GM23338 (cell line): ENCODE results near the gene FNDC3B.

Source experiments
- EZH2 ChIP-seq: fragments of 200-600 bp; sonication (generic); IDR thresholded peaks from one replicate; pipeline ENCODE4 v1.8.0; 2017; ENCODE audit warnings: antibody characterized with exemption, mild to moderate bottlenecking, low read depth; ENCODE audit not compliant: unreplicated experiment
- TF ChIP-seq, protein P1 (sequence below), 2 experiments: fragments of 200-600 bp in 1 of 2; sonication (generic) in 1 of 2; conservative IDR thresholded peaks; 2 replicates each; pipeline versions ENCODE4 v1.5.1 to v1.6.1; 2016 to 2017; ENCODE audit warnings: antibody characterized with exemption in 2 of 2, low read depth in 2 of 2, mild to moderate bottlenecking in 2 of 2, moderate library complexity in 1 of 2

DNA sequence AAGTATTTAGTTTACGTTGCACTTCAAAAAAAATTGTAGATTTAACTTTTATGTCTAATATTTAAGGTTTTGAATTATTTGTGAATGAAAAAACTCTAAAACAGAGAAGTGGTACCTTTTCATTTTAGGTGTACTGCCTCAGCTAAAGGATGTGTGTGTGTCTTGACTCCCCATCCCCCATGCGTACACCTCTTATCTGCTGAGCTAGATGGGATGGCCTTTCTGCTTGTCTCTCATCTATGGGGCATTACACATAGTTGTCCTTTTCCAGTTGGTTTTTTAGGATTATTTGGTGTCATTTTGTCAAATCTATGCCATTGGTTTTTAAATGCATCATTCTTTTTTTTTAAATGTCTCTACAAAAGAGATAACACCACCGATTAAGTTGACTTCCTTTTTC lies 110.9 kb downstream of the FNDC3B start:
- no peak for TF ChIP-seq EZH2
- TF ChIP-seq, protein P1, sequence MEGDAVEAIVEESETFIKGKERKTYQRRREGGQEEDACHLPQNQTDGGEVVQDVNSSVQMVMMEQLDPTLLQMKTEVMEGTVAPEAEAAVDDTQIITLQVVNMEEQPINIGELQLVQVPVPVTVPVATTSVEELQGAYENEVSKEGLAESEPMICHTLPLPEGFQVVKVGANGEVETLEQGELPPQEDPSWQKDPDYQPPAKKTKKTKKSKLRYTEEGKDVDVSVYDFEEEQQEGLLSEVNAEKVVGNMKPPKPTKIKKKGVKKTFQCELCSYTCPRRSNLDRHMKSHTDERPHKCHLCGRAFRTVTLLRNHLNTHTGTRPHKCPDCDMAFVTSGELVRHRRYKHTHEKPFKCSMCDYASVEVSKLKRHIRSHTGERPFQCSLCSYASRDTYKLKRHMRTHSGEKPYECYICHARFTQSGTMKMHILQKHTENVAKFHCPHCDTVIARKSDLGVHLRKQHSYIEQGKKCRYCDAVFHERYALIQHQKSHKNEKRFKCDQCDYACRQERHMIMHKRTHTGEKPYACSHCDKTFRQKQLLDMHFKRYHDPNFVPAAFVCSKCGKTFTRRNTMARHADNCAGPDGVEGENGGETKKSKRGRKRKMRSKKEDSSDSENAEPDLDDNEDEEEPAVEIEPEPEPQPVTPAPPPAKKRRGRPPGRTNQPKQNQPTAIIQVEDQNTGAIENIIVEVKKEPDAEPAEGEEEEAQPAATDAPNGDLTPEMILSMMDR (conservative IDR thresholded peaks at IDR 0.05; ENCODE audit: low read depth in 2 of 2), result no peak
